Endothelial cell (in vitro differentiated cells): Measurements from ENCODE around the gene DACH1. TPM values are rescaled to one million over a fixed set of nuclear protein-coding genes. Genes with fewer than 3 reads are reported as not detected.
"Not testable (repeated sequence)": the region's sequence is repeated elsewhere in the genome, so short reads cannot be mapped to it uniquely, and the experiment has no call there.

ENCODE experiments used
- DNase-seq: peaks from one replicate; pipeline ENCODE4 v3.0.0; 2021; ENCODE audit warnings: low spot score
- H3K27ac Mint-ChIP-seq: one replicate; pipeline ENCODE4 v1.8.0; 2021; ENCODE audit warnings: mixed read lengths, inconsistent platforms; ENCODE audit not compliant: unreplicated experiment
- H3K27me3 Mint-ChIP-seq: one replicate; pipeline ENCODE4 v1.8.0; 2021; ENCODE audit warnings: mild to moderate bottlenecking, moderate library complexity, mixed read lengths, inconsistent platforms; ENCODE audit not compliant: unreplicated experiment
- H3K36me3 Mint-ChIP-seq: one replicate; pipeline ENCODE4 v1.8.0; 2021; ENCODE audit warnings: mild to moderate bottlenecking, low read depth, mixed read lengths, inconsistent platforms; ENCODE audit not compliant: unreplicated experiment
- H3K4me1 Mint-ChIP-seq: one replicate; pipeline ENCODE4 v1.8.0; 2021; ENCODE audit warnings: mild to moderate bottlenecking, mixed read lengths, inconsistent platforms; ENCODE audit not compliant: unreplicated experiment
- H3K4me3 Mint-ChIP-seq: one replicate; pipeline ENCODE4 v1.8.0; 2021; ENCODE audit warnings: mild to moderate bottlenecking, mixed read lengths, inconsistent platforms; ENCODE audit not compliant: unreplicated experiment
- H3K9me3 Mint-ChIP-seq: one replicate; pipeline ENCODE4 v1.8.0; 2021; ENCODE audit warnings: mixed read lengths, inconsistent platforms; ENCODE audit not compliant: unreplicated experiment
- total RNA-seq: library from RNA; stranded (reverse); fragmentation: NEBNext Ultra II Directional; extraction: Animal tissue kit (Norgen Biotek cat#: 25700); gene quantifications from one replicate; pipeline ENCODE4 v1.2.1, GENCODE V29; 2021; ENCODE audit not compliant: unreplicated experiment
- TF ChIP-seq, protein P1 (sequence below): fragments of 200-600 bp; sonication (generic); IDR thresholded peaks from one replicate; pipeline ENCODE4 v1.5.0; 2021; ENCODE audit warnings: antibody characterized with exemption; ENCODE audit not compliant: unreplicated experiment

The DACH1 gene
- total RNA-seq, 1 donor from 2014 or later: 36.4 TPM

DNA sequence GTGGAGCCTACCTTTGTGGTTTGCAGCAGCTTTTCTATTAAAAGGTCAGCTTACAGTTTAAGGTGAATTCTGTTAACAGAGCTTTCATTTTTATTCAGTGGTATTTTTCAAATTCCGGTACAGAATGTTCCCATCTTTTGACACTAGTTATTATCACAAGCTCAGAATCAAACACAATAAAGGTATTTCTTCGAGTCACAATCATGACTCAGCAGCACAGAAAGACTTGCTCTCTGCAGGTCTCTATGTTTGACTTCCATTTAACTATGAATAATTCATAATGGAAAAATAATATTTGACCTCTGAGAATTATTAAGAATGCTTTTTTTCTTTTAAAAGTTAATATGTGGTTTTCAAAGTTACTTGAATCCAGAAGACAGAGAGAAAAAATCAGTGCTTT lies 28.2 kb downstream of the DACH1 start:
- TF ChIP-seq, protein P1, sequence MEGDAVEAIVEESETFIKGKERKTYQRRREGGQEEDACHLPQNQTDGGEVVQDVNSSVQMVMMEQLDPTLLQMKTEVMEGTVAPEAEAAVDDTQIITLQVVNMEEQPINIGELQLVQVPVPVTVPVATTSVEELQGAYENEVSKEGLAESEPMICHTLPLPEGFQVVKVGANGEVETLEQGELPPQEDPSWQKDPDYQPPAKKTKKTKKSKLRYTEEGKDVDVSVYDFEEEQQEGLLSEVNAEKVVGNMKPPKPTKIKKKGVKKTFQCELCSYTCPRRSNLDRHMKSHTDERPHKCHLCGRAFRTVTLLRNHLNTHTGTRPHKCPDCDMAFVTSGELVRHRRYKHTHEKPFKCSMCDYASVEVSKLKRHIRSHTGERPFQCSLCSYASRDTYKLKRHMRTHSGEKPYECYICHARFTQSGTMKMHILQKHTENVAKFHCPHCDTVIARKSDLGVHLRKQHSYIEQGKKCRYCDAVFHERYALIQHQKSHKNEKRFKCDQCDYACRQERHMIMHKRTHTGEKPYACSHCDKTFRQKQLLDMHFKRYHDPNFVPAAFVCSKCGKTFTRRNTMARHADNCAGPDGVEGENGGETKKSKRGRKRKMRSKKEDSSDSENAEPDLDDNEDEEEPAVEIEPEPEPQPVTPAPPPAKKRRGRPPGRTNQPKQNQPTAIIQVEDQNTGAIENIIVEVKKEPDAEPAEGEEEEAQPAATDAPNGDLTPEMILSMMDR: no peak
- DNase-seq: no peak
- H3K36me3 Mint-ChIP-seq: no peaks in the 10 kb centered on the region
- no peaks in the 10 kb centered on the region for H3K27me3 Mint-ChIP-seq
- H3K9me3 Mint-ChIP-seq: no peaks in the 10 kb centered on the region
- H3K4me3 Mint-ChIP-seq: no peak overlapping the region
- peaks cover 2% of the 10 kb centered on the region for H3K4me1 Mint-ChIP-seq
- no peak overlapping the region for H3K27ac Mint-ChIP-seq

DNA sequence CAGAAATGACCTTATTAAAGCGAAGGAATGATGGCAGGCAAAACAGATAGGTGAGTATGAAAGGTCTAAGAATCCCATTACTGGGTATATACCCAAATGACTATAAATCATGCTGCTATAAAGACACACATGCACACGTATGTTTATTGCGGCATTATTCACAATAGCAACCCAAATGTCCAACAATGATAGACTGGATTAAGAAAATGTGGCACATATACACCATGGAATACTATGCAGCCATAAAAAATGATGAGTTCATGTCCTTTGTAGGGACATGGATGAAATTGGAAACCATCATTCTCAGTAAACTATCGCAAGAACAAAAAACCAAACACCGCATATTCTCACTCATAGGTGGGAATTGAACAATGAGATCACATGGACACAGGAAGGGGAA lies 29.4 kb downstream of the DACH1 start:
- not testable (repeated sequence) for H3K36me3 Mint-ChIP-seq, H3K27ac Mint-ChIP-seq, DNase-seq, H3K9me3 Mint-ChIP-seq, H3K4me1 Mint-ChIP-seq, H3K4me3 Mint-ChIP-seq, H3K27me3 Mint-ChIP-seq

DNA sequence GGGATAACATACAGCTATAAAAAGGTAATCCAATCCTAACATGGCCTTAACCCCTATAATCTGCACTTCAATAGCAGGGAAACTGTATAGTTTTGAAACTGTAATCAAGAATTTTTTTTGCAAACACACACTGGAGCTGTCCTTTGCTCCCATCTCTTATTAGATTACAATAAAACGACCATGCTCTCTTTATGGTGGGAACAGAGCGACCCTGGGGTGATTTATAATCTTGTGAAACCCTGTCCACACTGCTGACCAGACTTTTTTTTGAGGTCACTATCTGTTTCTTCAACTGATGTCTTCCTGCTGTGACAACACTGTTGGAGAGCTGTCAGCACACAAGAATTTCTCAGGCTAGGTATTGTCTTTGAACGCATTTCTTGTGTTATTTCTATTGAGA lies 35.3 kb downstream of the DACH1 start:
- no peaks in the 10 kb centered on the region for H3K27me3 Mint-ChIP-seq
- TF ChIP-seq, protein P1: no peak
- H3K36me3 Mint-ChIP-seq: no peaks in the 10 kb centered on the region
- peaks cover 20% of the 10 kb centered on the region for H3K4me1 Mint-ChIP-seq
- H3K27ac Mint-ChIP-seq: peak overlapping the region; percentile 31
- DNase-seq: no peak
- no peaks in the 10 kb centered on the region for H3K9me3 Mint-ChIP-seq
- no peak overlapping the region for H3K4me3 Mint-ChIP-seq

DNA sequence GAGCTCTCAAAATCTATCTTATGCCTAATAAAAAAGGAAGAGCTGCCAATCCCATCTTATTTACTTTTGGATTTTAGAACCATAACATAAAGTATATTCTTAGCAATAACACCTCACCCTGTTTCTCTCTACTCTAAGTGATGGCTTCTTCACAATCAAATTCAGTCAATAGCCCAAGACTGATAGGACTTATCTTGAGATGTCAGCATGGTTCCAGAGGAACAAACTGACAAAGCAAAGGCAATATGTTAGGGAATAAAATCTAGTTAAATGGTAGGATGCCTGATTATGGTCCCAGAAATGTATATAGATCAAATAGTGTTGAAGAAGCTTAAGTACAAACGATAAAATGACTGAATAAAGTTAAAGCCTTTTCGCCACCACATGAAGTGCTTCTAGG lies 36.3 kb downstream of the DACH1 start:
- H3K9me3 Mint-ChIP-seq: no peaks in the 10 kb centered on the region
- H3K27me3 Mint-ChIP-seq: no peaks in the 10 kb centered on the region
- no peak overlapping the region for H3K27ac Mint-ChIP-seq
- DNase-seq: no peak
- H3K36me3 Mint-ChIP-seq: no peaks in the 10 kb centered on the region
- H3K4me3 Mint-ChIP-seq: no peak overlapping the region
- TF ChIP-seq, protein P1: no peak
- H3K4me1 Mint-ChIP-seq: peaks cover 20% of the 10 kb centered on the region

DNA sequence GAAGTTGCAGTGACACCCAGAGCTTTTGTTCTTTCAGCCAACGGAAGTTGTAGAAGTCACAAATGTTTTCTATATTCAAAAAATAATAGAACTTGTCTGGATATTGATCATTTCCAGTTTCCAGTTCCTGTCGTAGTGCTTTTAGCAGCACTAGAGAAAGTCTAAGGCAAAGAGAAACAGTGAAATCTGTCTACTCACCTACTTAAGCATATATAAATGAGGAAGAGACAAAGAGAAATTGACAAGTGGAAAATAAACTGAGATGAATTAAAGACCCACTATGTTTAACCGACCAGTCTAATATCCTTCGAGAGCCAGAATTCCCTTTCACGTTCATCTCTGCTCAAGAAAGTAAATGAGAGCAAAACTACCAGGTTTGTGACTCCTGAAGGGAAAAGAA lies 36.7 kb downstream of the DACH1 start:
- H3K27ac Mint-ChIP-seq: no peak overlapping the region
- TF ChIP-seq, protein P1: no peak
- H3K4me1 Mint-ChIP-seq: peaks cover 20% of the 10 kb centered on the region
- no peaks in the 10 kb centered on the region for H3K9me3 Mint-ChIP-seq
- no peaks in the 10 kb centered on the region for H3K36me3 Mint-ChIP-seq
- no peak overlapping the region for H3K4me3 Mint-ChIP-seq
- DNase-seq: no peak
- H3K27me3 Mint-ChIP-seq: no peaks in the 10 kb centered on the region

DNA sequence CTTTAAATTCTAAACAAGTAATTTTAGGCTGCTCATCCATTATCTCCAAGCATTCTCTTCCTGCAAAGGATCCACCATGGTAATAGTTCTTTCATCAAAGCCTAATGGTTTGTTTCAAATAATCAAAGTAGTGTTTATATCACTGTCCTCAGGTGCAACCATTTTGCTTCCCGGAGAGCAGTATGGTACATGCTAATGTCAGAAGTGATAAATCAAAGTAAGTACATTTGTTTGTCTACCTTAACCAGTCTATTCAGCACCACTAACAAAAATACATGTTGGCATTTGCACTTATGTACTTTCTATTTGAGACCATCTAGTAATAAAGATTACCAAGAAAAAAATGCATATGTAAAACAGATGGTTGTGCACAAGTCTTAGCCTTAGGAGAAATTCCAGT lies 37.5 kb downstream of the DACH1 start:
- Mint-ChIP-seq H3K4me1 (peaks cover 20% of the 10 kb centered on the region), H3K9me3 (no peaks in the 10 kb centered on the region), H3K36me3 (no peaks in the 10 kb centered on the region), H3K27ac (peak overlapping the region; percentile 49), H3K27me3 (no peaks in the 10 kb centered on the region), H3K4me3 (no peak overlapping the region)
- no peak for DNase-seq
- TF ChIP-seq, protein P1: no peak
